ENCODE data around the gene USP44. TPM values are rescaled to one million over a fixed set of nuclear protein-coding genes. Genes with fewer than 3 reads are reported as not detected.

USP44 gene
- total and polyA plus RNA-seq, 7 donors: 0.11 to 0.34 (median 0.17) TPM

- 73 to 80% (median 76%) methylated on average over 1 of the region's 1 CpG for WGBS, 3 donors
- H3K4me1 ChIP-seq: no peaks in the 10 kb centered on the region
These were observed 6.3 kb upstream of the USP44 start for GRCh38 chr12:95557625-95558024.

GRCh38 chr12:95554532-95555071, 3.3 kb upstream of the USP44 start:
- TF ChIP-seq CTCF (IDR thresholded peaks at IDR 0.05): no peak
- DNase-seq: no peak
- no peaks in the 10 kb centered on the region for H3K36me3 ChIP-seq (ENCODE audit: insufficient read depth in 1 of 2, low read depth in 1 of 2)
- no peaks in the 10 kb centered on the region for H3K4me1 ChIP-seq
- no peak overlapping the region for H3K4me3 ChIP-seq
- intact Hi-C loops (cut with DNase I): no loop called here
- no peak overlapping the region for H3K27ac ChIP-seq
- 55 to 81% (median 62%) methylated on average over 4 of the region's 4 CpGs for WGBS, 3 donors
- H3K27me3 ChIP-seq (ENCODE audit: insufficient read depth in 3 of 3, low read length in 2 of 3): peaks cover 0 to 4% (median 2%) of the 10 kb centered on the region in 3 donors
- ATAC-seq: no peak
- H3K9me3 ChIP-seq: peaks cover 2% of the 10 kb centered on the region

More at GRCh38 chr12:95557625-95558024, 6.3 kb upstream of the USP44 start:
- no peak for ATAC-seq
- no peak for TF ChIP-seq CTCF (IDR thresholded peaks at IDR 0.05)
- H3K4me3 ChIP-seq: no peak overlapping the region
- no peaks in the 10 kb centered on the region for H3K36me3 ChIP-seq (ENCODE audit: insufficient read depth in 1 of 2, low read depth in 1 of 2)
- DNase-seq: no peak
- no peaks in the 10 kb centered on the region for H3K9me3 ChIP-seq
- H3K27me3 ChIP-seq (ENCODE audit: insufficient read depth in 3 of 3, low read length in 2 of 3): peaks cover 0 to 2% (median 0%) of the 10 kb centered on the region in 3 donors
- intact Hi-C loops (cut with DNase I): no loop called here
- H3K27ac ChIP-seq: no peak overlapping the region

- TF ChIP-seq CTCF (IDR thresholded peaks at IDR 0.05): no peak
- Histone ChIP-seq H3K27me3 (ENCODE audit: insufficient read depth in 3 of 3, low read length in 2 of 3) (peaks cover 2 to 16% (median 8%) of the 10 kb centered on the region in 3 donors), H3K4me3 (no peak overlapping the region), H3K9me3 (peaks cover 8% of the 10 kb centered on the region), H3K36me3 (ENCODE audit: insufficient read depth in 1 of 2, low read depth in 1 of 2) (no peaks in the 10 kb centered on the region), H3K4me1 (no peaks in the 10 kb centered on the region), H3K27ac (no peak overlapping the region)
- 84 to 94% (median 89%) methylated on average over 5 of the region's 5 CpGs for WGBS, 3 donors
- no peak for DNase-seq
- intact Hi-C loops (cut with DNase I): no loop called here
- no peak for ATAC-seq
These were observed 2.1 kb upstream of the USP44 start for GRCh38 chr12:95553197-95553943.

GRCh38 chr12:95551913-95552516, 739 bp upstream of the USP44 start:
- Histone ChIP-seq H3K4me1 (no peaks in the 10 kb centered on the region), H3K36me3 (ENCODE audit: insufficient read depth in 1 of 2, low read depth in 1 of 2) (no peaks in the 10 kb centered on the region), H3K27ac (no peak overlapping the region), H3K4me3 (no peak overlapping the region), H3K27me3 (ENCODE audit: insufficient read depth in 3 of 3, low read length in 2 of 3) (peaks cover 0 to 30% (median 15%) of the 10 kb centered on the region in 3 donors), H3K9me3 (peaks cover 8% of the 10 kb centered on the region)
- DNase-seq (no peak), ATAC-seq (no peak)
- 61 to 67% (median 62%) methylated on average over 7 of the region's 7 CpGs for WGBS, 3 donors
- intact Hi-C loops (cut with DNase I): no loop called here
- no peak for TF ChIP-seq CTCF (IDR thresholded peaks at IDR 0.05)

Data from psoas muscle (tissue), 8 donors.